Glomerular visceral epithelial cell (primary cell): ENCODE results near the gene MYO18B.

Experiments used
- DNase-seq: peaks from one replicate; pipeline ENCODE4 v3.0.0-alpha.2; 2016; ENCODE audit errors: extremely low spot score

Gene MYO18B

DNA sequence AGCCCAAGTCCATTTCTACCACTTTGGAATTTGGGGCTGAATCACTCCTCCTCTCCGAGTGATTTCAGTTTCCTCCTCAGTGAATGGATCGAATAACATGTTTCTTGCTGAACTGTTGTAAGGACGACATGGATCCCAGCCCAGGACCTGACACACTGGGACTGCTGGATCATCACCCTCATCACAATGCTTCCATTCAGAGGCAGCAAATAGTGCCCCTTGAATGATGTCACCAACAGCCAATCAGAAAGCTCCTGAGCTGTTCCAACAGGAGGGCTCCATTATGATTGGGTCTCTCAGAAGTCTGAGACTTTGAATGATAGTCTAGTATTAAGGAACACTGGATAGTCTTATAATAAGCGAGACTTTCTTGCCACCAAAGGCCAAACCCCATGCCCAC is 158.9 kb downstream of the MYO18B start:
- no peak for DNase-seq

DNA sequence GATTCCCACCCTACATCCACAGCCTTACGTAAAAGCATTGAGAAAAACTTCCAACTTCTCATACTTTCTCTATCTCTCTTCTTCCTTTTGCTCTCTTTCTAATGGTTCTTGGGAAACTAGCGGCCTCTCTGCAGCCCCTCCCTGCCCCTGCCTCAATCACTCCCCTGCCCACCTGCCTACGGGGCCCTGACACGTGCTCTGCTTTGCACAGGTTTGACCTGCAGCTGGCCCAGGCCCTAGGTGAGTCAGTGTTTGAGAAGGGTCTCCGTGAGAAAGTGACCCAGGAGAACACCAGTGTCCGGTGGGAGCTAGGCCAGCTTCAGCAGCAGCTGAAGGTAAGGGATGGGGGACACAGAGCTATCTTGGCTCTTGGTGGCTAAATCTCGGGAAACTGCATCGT is 160.4 kb downstream of the MYO18B start:
- no peak for DNase-seq

DNA sequence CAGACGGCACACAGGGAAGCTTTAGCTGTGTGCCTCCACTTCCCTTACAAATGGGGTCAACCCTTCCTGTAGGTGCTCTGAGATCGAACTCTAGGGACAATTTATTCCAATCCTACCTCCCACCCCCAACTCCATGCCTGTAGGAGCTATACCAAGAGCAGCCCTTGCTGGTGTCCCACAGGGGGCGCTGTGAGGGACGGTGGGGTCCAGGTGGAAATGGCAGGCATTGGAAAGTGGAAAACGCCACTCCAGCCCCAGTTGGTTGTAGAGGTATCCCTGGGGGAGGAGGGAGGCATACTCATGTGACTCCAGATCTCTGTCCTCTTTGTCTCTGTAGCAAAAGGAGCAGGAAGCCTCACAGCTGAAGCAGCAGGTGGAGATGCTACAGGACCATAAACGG is 161.3 kb downstream of the MYO18B start:
- DNase-seq, result no peak

DNA sequence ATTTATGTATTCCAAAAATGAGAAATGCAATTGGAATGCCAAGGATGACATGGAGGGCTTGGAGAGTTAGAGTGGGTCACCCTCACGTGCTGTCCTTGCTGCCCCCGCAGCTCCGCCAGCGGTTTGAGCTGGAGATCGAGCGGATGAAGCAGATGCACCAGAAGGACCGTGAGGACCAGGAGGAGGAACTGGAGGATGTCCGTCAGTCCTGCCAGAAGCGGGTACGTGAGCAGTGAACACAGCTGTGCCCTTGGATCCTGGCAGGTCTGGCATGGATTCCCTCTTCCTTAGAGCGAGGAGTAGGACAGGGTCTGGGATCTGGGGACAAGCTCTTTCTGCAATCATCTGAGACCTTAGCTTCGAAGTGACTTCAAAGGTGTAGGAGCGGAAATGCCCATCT is 166.2 kb downstream of the MYO18B start:
- no peak for DNase-seq

DNA sequence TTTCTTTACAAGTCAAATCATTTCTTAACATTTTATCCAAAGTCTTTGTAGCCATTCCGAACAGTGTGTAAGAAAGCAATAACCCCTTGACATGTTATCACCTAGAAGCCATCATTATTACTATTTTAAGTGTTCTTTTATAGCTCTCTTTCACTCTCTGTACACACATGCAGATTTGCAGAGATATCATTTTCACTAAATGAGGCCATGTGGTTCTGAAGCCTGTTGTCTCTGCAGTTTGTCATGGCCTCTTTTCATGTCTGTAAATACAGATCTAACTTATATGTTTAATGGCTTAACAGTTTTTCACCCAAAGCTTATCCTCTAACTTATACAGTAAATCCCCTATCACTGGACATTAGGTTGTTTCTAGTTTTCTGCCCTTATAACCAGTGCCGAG is 166.8 kb downstream of the MYO18B start:
- DNase-seq, result no peak

DNA sequence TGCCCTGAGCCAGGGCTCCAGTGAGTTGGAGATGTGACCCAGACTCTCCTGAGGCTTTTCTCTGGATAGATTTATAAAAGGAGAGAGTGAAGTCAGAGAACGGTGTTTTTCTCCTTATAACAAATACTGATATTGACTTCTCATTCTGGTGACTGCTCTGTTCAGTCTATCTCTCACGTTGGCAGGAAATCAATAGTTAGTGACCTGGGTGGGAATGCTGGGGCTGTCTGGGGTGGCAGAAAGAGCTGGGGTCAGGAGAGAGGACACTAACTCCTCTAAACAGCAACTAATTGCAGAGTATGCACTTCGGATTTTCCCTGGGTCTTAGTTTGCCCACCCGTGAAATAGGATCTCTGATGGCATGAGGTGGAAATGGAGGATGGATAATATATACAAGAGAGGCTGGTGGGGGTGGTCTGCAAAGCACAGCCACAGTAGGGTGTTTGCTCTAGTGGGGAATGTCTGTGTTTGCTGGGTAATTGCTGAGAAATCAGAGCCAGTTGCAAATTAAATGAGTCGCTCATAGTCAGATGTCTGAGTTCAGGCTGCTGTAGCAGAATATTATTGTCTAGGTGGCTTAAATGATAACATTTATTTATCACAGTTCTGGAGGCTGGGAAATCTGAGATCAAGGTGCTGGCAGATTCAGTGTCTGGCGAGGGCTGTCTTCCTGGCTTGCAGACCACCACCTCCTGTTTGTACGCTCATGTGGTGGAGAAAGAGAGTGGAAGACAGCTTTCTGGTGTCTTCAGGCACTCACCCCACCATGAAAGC is 167.8 kb downstream of the MYO18B start:
- DNase-seq, result no peak

DNA sequence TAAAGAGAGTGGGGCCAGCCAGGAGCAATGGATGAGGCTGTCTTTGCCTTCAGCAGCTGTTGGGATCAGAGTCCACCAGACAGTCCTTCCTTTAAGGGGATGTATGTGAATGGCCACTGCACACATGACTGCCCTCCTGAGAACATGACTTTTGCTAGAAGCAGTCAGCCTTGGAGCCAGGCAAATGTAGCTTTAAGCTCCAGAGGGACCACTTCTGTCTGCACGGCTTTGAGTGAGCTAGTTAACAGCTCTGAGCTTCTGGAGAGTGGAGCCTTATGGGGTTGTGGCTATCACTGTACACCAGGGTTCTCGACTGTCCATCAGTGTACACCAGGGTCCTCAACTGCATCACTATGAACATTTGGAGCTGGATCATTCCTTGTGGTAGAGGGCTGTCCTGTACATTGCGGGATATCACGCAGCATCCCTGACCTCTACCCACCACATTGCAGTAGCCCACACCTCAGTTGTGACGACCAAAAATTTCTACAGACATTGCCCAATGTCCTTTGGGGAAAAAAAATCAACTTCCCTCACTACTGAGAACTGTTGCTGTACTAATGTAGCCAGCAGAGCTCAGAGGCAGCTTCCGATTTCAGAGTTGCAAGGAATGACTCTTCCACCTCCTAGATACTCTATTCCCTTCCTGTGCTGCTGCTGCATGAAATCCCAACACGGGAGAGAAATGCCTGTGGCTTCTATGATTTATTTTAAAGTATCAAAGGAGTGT is 169.4 kb downstream of the MYO18B start:
- no peak for DNase-seq

DNA sequence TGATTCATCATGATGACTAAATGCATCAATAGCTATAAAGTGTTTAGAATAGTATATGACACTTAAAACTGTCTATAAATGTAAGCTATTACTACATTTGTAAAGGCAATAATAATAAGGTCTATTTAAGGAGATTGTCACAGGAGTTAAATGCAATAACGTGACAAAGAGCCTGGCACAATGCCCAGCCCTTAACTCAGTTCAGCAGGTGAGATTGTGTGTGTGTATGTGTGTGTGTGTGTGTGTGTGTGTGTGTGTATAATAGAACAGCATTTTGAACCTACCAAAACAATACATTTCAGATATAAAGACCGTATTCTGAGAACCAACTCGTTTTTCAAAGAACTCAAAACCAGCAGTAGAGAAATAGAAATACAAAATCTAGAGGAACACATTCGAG is 177.5 kb downstream of the MYO18B start:
- no peak for DNase-seq

DNA sequence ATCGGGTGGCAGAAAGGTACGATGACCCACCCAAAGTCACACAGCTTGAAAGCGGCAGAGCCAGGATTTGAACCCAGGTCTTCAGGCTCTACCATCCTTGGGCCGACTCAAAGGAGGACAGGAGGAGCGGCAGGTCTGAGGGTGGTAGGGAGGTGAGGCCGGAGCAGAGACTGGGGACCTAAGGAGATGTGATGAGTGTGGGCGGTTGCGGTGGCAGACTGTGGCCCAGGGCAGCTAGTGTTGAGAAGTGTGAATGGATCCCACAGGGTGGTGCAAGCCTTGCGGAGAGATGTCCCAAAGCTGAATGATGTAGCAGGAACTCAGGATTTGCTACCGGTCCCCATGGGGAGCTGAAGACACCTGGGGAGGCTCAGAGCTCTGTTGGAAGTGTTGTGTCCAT is 180.2 kb downstream of the MYO18B start:
- DNase-seq, result no peak

DNA sequence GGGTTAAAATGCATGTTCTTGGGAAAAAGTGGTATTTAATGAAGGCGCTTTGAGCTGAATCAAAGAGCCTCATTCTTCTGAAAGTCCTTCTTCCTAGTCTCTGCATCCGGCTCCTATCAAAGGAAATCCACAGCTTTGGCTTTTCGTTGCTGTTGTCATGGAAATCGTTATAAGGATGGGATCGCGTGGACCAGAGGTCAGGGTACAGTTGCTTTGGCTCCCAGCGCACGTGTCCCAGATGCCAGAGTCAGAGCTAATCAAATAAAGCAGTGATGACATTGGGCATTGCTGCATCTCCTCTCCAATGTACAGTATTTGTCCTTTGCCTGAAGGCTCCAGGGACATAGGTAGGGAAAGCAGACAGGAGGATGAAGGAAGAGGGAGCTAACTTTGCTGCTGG is 181.9 kb downstream of the MYO18B start:
- DNase-seq, result no peak

DNA sequence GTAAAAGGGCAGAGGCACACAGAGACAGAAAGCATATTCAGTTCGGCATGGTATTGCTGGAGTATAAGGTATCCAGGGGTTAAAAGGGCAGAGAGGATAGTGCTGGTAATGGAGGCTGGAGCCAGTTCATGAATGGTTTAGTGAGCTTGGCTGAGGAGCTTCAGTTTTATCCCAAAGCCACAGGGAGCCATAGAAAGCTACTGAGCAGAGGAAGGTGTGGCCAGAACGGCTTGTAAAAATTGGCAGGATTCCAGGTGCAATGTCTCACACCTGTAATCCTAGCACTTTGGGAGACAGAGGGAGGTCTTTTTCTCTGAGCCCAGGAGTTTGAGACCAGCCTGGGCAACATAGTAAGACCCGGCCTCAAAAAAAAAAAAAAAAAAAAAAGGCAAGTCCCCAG is 186.1 kb downstream of the MYO18B start:
- no peak for DNase-seq

DNA sequence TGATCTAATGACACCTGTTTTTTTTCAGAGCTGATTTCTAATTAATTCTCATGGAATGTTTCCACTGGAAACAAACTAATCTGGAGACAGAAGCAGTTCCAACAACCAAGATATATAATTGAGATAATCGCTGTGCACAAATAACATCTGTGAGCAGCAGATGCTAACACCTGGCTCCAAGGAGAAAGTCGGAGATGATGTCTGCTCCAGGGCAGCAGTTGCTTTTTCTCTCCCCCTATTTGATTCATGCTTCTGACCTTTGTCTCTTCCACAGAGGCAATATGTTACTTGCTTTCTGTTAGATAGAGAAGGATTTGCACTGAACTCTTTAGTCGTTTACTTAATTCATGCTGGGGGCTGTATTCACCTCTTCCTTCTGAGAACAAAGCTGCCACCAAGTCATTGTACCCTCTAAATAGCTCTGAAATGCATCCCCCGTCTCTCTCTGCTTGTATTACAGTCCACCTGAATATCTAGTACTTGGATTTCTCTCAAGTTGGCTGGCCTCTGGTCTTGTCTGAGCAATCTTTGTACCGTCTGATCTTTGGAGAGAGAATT is 187.4 kb downstream of the MYO18B start:
- no peak for DNase-seq

DNA sequence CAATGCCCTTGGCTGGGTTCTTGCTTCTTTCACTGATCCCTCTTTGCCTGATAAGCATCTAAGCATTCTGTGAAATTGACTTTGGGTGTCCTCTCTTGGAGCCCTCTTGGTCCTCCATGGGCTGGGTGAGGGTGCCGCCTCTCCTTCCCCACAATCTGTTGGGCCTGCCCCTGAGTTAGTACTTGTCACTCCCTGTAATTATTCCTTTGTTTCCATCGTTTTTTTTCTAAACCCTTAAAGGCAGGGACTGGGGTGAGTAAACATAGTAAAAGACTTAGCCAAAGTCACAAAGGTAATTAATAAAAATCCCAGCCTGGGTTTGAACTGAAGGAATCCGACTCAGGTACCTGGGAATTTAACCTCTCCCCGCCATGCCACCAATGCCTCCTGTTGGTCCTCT is 188.1 kb downstream of the MYO18B start:
- DNase-seq, result no peak

DNA sequence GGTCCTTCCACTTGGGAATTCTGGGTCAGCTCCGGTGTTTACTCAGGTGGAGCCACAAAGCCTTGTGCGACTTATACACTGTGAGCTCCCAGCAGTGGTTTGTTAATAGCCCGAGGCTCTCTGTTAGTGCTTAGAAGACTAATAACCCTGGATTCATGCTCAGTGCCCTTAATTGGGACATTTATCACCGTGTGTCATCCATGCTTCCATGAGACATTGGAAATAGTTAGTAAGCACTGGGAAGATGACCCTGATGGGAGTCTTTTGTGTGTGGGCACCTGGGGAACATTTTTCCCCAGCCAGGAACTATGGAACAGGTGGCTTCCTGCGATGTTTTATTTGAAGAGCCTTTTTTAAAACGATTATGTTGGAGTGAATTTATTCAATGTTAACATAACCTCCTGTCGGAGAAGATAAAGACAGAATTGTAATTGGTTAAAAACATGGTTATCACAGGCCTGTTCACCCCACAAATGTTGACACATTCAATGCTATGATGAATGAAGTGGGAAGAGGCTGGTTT is 188.9 kb downstream of the MYO18B start:
- DNase-seq, result no peak

DNA sequence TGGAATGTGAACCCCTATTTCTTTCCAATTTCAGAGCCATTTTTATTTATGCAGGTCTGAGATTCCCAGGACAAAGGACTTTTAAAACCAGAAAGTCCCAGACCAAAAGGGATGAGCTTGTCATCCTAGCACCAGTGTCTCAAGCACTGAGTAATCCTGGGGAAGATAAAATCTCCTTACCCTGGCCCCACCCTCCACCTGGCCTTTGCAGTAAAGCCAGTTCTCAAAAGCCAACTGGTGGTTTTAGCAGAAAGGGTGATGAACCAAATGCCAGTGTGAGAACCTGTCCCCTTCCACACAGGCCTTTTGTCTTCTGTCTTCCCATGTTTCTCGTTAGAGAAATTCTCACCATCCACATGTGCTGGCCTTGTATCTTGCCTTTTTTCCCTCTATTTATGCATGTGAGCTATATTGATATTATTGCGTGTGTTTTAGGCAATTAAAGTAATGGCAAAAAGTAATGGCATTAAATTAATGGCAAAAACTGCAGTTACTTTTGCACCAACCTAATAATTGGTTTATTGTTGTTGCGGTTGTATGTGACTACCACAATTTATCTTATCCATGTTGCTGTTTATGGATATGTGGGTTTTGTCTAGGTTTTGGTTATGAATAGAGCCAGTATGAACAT is 191.3 kb downstream of the MYO18B start:
- DNase-seq, result no peak

DNA sequence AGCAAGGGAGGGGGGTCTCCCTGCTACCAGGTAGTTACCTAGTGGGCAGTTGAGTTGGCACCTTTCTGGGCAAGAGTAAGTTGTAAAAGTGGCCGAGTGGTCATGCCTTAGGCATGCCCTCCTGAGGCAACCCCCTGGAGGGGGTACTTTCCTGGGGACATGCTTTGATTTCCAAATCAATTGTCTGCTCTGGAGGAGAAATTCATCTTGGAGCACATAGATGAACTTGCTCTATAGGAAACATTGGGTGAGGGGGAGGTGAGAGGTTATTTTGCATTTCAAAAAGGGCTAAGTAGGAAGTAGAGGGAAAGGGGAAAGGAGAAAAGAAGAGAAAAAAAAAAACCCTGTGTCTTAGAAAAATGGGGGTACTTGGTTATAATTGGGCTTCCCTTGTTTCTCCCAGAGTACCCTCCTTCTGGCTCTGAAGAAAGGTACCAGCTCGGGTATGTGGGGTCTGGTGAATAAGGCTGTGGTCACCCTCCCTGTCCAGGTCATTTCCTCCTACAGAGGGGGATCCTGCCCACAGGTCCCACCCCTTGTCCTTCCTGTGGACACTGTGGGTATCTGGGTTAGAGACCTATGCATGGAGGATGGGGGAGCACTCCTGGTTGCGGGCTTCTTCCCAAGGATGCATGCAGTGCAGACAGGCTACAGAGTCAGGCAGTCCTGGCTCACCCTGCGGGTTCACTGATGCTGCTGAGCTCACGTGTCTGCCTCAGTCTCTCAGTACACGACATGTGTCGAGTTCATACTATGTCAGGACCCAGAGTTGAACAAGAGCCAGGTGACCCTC is 193.5 kb downstream of the MYO18B start:
- no peak for DNase-seq

DNA sequence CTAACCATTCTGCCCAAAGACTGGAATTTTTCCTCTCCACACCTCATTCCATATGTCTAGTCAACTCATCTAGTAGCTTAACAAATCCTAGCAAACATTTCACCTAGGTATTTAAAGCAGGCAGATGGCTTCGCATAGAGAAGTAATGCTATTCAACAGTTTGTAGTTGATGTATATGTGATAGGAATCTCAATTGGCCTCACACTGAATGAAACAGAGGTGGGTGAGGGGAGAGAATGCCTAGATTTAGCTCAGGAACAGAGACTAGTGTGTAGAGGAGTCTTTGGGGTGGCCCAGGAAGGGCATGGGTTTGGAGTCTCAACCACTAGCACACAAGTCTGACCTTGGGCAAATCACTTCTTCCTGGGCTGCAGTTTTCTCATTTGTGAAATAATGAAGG is 196.2 kb downstream of the MYO18B start:
- no peak for DNase-seq

DNA sequence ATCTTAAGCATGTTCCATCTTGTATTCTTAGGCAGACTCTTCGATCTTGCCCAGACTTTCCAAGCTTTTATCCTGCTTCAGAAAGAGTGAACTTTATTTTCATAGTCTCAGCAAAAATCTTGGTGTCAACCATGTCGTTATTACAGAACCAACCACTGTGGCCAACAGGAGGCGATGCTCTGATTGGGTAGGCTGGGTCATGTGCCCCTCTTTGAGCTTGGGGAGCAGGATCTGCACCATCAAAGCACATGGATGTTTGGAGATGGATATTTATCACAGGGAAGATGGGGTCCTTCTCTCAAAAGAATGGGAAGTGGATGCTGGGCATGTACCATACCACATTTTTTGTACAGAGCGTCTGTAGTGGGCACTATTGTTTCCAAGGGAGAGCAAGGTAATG is 197.4 kb downstream of the MYO18B start:
- no peak for DNase-seq

DNA sequence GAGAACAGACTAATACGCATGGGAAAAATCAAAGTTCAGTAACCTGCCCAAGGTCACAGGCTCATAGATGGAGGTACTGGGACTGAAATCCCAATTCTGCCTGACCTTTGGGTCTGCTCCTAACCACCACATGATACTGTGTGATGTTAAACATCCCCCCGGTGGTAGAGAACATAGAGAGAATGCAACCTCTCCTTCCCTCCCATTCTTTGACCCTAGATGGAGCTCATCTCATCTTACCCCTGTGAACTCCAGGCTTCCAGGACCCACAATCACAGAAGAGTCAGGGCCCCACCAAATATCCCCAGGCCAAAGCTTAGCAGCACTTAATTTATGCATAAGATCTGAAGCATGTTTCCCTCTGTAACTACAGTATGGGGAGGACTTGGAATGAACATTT is 198.5 kb downstream of the MYO18B start:
- no peak for DNase-seq

DNA sequence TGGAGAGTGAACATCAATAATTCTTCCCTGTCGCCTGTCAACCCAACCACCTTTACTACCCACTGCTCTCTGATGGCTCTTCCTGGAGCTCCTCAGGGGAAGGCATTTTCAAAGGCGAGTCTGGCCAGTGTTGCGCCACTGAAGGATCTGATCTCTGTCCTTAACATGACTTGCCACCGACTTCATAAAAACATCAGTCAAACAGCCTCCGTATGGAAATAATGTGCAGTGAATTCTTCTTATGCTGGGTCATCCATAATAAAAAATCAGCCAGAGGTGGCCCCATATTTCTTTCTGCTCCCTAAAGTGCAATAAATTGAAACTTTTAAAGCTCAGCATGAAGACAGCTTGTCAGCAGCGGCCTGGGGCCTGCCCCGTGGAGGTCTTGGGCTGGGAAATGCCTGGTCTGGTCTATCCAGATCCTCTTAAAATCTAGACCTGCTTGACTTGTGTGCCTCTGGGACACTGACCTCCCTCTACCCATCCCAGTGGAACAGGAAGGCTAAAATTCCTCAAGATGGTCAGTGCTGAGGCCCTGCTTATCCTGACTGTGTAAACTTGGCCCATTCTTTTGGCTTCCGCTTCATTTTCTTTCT is 199.5 kb downstream of the MYO18B start:
- no peak for DNase-seq

DNA sequence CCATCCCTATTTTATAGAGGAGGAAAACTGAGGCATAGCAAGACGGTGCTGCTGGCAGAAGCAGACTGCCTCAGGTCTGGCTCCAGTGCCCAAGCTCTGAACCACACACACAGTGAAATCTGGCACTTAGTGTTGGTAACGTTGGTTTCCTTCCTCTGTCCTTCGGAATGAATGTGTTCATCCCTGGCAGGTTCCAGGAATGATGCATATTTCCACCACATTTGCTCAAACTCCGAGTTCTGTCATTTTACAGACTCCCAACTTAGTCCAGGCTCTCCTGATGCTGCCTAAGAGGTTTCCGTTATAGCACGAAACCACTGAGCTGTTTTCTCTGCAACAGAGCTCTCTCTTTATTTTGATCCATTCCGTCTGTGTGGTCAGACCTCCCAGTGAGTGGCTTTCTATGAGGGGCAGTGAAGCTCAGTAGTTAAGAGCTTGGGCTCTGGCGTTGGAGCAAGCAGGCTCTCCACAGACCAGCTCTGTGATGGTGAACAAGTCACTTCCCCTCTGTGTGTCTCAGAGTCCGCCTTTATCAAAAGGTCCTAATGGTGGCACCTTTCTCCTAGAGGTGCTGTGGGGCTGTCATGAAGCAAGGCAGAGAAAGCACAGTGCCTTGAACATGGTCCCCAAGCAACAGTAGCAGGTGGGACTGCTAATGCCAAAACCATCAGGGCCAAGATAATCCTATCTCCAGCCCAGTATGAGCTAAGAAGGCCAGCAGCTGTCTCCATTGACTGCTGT is 200.3 kb downstream of the MYO18B start:
- DNase-seq, result no peak
